Natural killer cell (primary cell): ENCODE data around the gene UBR7. TPM values are rescaled to one million over a fixed set of nuclear protein-coding genes. Genes with fewer than 3 reads are reported as not detected.
A peak's percentile ranks its signal among the peaks of the same experiment; 100 is the strongest.

Experiments used
- ATAC-seq, 3 donors: fragments of 150-1000 bp in 2 of 3; fragments of 200-7000 bp in 1 of 3; cut with Tn5 transposase; 1 replicate in 1 of 3; 2 replicates in 2 of 3; pipeline ENCODE4 v1.10.0; 2021; ENCODE audit warnings: mild to moderate bottlenecking in 2 of 3, moderate library complexity in 2 of 3
- DNase-seq, 2 donors: peaks; one replicate each; pipeline versions ENCODE4 v3.0.0 to v3.0.0-alpha.2; 2013 to 2021; ENCODE audit warnings: mixed read lengths in 1 of 2
- H3K27ac ChIP-seq: one replicate; pipeline ENCODE4 v1.5.1; 2013; ENCODE audit warnings: mild to moderate bottlenecking, low read length
- H3K27me3 ChIP-seq: one replicate; pipeline ENCODE4 v1.6.1; 2013; ENCODE audit warnings: low read length; ENCODE audit not compliant: control insufficient read depth, insufficient read depth
- H3K36me3 ChIP-seq: one replicate; pipeline ENCODE4 v1.6.1; 2013; ENCODE audit warnings: low read length; ENCODE audit not compliant: control insufficient read depth, insufficient read depth
- H3K4me1 ChIP-seq: one replicate; pipeline ENCODE4 v1.6.1; 2013; ENCODE audit warnings: low read length; ENCODE audit not compliant: control insufficient read depth, insufficient read depth
- H3K4me3 ChIP-seq: one replicate; pipeline ENCODE4 v1.5.1; 2013; ENCODE audit warnings: low read length
- H3K9me3 ChIP-seq: one replicate; pipeline ENCODE4 v1.6.1; 2013; ENCODE audit warnings: low read length; ENCODE audit not compliant: control insufficient read depth, insufficient read depth
- H3K27ac Mint-ChIP-seq, 2 donors: one replicate each; pipeline ENCODE4 v1.8.0; 2022; ENCODE audit warnings: mild to moderate bottlenecking in 2 of 2, mixed read lengths in 2 of 2, moderate library complexity in 1 of 2
- H3K27me3 Mint-ChIP-seq, 2 donors: one replicate each; pipeline ENCODE4 v1.8.0; 2022; ENCODE audit warnings: low read depth in 2 of 2, mixed read lengths in 2 of 2
- H3K36me3 Mint-ChIP-seq: one replicate; pipeline ENCODE4 v1.8.0; 2022; ENCODE audit warnings: mixed read lengths
- H3K4me1 Mint-ChIP-seq, 2 donors: one replicate each; pipeline ENCODE4 v1.8.0; 2022; ENCODE audit warnings: mixed read lengths in 2 of 2
- H3K4me3 Mint-ChIP-seq: one replicate; pipeline ENCODE4 v1.8.0; 2022; ENCODE audit warnings: mild to moderate bottlenecking, moderate library complexity, mixed read lengths
- H3K9me3 Mint-ChIP-seq, 2 donors: one replicate each; pipeline ENCODE4 v1.8.0; 2022; ENCODE audit warnings: mixed read lengths in 2 of 2
- CTCF ChIP-seq: fragments of 200-600 bp; IDR thresholded peaks from one replicate; pipeline ENCODE4 v1.8.0; 2022; ENCODE audit warnings: antibody characterized with exemption
- WGBS: methylation state at CpG from one replicate; pipeline ENCODE4 v1.1.7; 2013; ENCODE audit warnings: missing lambda C conversion rate; ENCODE audit not compliant: insufficient coverage; 5-methylcytosine and 5-hydroxymethylcytosine counted together
- intact Hi-C: fragments of 100-400 bp; cut with micrococcal nuclease; formaldehyde crosslinking; loops from one replicate; pipeline ENCODE4 v1.14.2; 2022
- total RNA-seq, 4 donors: library from RNA; stranded (reverse); fragments of 120-200 nt in 1 of 4; gene quantifications; one replicate each; pipeline versions ENCODE4 v1.2.3 to v1.2.4, GENCODE V29; 2013 to 2022

UBR7 gene
- total RNA-seq, 3 donors from 2014 or later (not counting 1 experiment from before 2014, with no cell fraction given) = 17.0 to 23.4 (median 18.6) TPM

- intact Hi-C loops = no loop called here
- Histone ChIP-seq H3K4me1 (no peaks in the 10 kb centered on the region), H3K36me3 (peaks cover 59% of the 10 kb centered on the region), H3K27ac (no peak overlapping the region), H3K9me3 (no peaks in the 10 kb centered on the region), H3K27me3 (no peaks in the 10 kb centered on the region), H3K4me3 (no peak overlapping the region)
- no peaks in the 10 kb centered on the region for H3K9me3 Mint-ChIP-seq
- peaks cover 15% of the 10 kb centered on the region for H3K36me3 Mint-ChIP-seq
- TF ChIP-seq CTCF = no peak
- H3K4me3 Mint-ChIP-seq = no peak overlapping the region
- ATAC-seq (no peak), DNase-seq (no peak)
- no peaks in the 10 kb centered on the region for H3K27me3 Mint-ChIP-seq
- no peak overlapping the region for H3K27ac Mint-ChIP-seq
- WGBS = 98% methylated on average over 27 of the region's 27 CpGs
- H3K4me1 Mint-ChIP-seq = no peaks in the 10 kb centered on the region
Observed at GRCh38 chr14:93223565-93223964, 16.5 kb downstream of the UBR7 start.

GRCh38 chr14:93228550-93228949, 21.5 kb downstream of the UBR7 start:
- H3K27ac ChIP-seq = no peak overlapping the region
- H3K9me3 ChIP-seq = no peaks in the 10 kb centered on the region
- H3K4me3 Mint-ChIP-seq = no peak overlapping the region
- peaks cover 11 to 24% of the 10 kb centered on the region in 2 donors for H3K27me3 Mint-ChIP-seq
- peaks cover 16 to 17% of the 10 kb centered on the region in 2 donors for H3K4me1 Mint-ChIP-seq
- intact Hi-C loops = no loop called here
- WGBS = 98% methylated on average over 8 of the region's 8 CpGs
- TF ChIP-seq CTCF = no peak
- ATAC-seq = no peak
- no peak overlapping the region for H3K4me3 ChIP-seq
- DNase-seq = no peak
- H3K4me1 ChIP-seq = no peaks in the 10 kb centered on the region
- no peak overlapping the region for H3K27ac Mint-ChIP-seq
- no peaks in the 10 kb centered on the region for H3K27me3 ChIP-seq
- no peaks in the 10 kb centered on the region for H3K9me3 Mint-ChIP-seq
- peaks cover 15% of the 10 kb centered on the region for H3K36me3 Mint-ChIP-seq
- H3K36me3 ChIP-seq = peaks cover 35% of the 10 kb centered on the region

- no peak overlapping the region for H3K27ac ChIP-seq
- ATAC-seq (no peak), DNase-seq (no peak)
- H3K36me3 ChIP-seq = peaks cover 25% of the 10 kb centered on the region
- peak overlapping the region; percentile 49 for H3K4me3 Mint-ChIP-seq
- no peaks in the 10 kb centered on the region for H3K27me3 ChIP-seq
- peaks cover 15% of the 10 kb centered on the region for H3K36me3 Mint-ChIP-seq
- 96% methylated on average over 16 of the region's 16 CpGs for whole genome bisulfite sequencing
- H3K9me3 ChIP-seq = no peaks in the 10 kb centered on the region
- no peak overlapping the region for H3K4me3 ChIP-seq
- no peak overlapping the region for H3K27ac Mint-ChIP-seq
- H3K4me1 Mint-ChIP-seq = peaks cover 16 to 17% of the 10 kb centered on the region in 2 donors
- intact Hi-C loops = no loop called here
- H3K4me1 ChIP-seq = no peaks in the 10 kb centered on the region
- peaks cover 11 to 24% of the 10 kb centered on the region in 2 donors for H3K27me3 Mint-ChIP-seq
- H3K9me3 Mint-ChIP-seq = no peaks in the 10 kb centered on the region
- TF ChIP-seq CTCF = no peak
Observed at GRCh38 chr14:93230539-93230938, 23.5 kb downstream of the UBR7 start.
